DMS79 treated with DMSO at 0.1 percent for 48 hours (cell line): ENCODE measurements around the gene OR6B2.

Experiments used
- DNase-seq: peaks from one replicate; lab custom pipeline; 2025; lab: John Stamatoyannopoulos, UW

Gene OR6B2

DNA sequence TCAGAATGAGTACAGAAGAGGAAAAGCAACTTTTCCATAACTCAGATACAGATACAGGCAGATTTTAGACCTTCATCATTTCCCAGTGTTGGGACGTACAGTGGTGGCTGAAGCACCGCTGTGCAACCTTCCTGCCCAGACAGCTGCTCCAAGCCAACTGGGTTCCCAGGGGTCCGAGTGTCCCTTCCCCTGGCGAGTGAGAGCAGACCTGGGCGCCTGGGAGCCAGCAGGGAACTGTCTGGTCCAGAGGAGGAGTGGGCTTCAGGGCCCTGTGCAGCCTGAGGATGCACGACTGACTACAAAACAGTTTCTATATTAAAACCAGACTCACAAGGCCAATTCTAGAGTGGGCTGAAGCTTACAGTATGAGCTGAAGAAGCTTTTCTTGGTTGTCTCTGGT, 11.1 kb upstream of the OR6B2 start:
- no peak for DNase-seq

DNA sequence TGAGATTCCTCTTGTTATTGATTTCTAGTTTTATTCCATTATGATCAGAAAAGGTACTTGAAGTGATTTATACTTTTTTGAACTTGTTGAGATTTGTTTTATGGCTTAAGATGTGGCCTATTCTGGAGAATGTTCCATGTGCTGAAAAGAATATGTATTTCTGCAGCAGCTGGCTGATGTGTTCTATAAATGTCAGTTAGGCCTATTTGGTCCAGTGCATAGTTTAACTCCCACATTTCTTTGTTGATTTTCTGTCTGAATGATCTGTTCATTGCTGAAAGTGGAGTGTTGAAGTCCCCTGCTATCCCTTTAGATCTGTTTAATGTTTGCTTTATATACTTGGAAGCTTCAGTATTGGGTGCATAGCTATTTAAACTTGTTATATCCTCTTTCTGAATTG, 7.1 kb upstream of the OR6B2 start:
- no peak for DNase-seq

DNA sequence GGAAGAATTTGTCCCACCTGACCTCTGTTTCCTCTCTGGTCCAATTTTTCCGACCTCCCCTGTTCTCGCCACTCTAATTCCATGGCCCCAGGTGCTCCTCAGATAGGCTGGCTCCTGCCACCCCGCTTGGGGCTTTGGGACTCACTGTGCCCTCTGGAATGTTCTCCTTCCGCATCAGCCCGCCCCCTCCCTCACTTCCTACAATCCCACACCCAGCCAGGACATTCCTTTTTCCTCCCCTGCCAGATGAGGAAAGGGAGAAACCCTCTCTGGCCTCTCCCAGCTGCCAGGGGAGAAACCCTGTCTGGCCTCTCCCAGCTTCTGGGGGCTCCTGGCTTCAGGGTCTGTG, 3.1 kb upstream of the OR6B2 start:
- DNase-seq = no peak

- DNase-seq = no peak
These were observed 2.4 kb upstream of the OR6B2 start for GRCh38 chr2:240032406-240033329.

GRCh38 chr2:240024766-240025165, 5.5 kb downstream of the OR6B2 start:
- no peak for DNase-seq

DNA sequence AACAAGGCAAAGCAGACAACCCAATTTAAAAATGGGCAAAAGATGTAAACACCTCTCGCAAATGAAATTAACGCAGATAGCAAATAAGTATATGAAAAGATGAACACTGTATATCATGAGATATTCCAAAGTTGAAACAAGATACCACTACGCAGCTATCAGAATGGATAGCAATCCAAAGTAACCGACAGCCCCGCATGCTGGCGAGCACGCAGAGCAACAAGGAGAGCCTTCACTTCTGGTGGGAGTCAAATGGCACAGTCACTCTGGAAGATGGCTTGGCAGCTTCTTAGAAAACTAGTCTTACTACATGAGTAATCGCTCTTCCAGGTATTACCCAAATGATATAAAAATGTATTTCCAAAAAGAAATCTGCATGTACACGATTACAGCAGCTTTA, 6.4 kb downstream of the OR6B2 start:
- DNase-seq = no peak

- no peak for DNase-seq
These were observed 8.6 kb downstream of the OR6B2 start for GRCh38 chr2:240021488-240022104.

DNA sequence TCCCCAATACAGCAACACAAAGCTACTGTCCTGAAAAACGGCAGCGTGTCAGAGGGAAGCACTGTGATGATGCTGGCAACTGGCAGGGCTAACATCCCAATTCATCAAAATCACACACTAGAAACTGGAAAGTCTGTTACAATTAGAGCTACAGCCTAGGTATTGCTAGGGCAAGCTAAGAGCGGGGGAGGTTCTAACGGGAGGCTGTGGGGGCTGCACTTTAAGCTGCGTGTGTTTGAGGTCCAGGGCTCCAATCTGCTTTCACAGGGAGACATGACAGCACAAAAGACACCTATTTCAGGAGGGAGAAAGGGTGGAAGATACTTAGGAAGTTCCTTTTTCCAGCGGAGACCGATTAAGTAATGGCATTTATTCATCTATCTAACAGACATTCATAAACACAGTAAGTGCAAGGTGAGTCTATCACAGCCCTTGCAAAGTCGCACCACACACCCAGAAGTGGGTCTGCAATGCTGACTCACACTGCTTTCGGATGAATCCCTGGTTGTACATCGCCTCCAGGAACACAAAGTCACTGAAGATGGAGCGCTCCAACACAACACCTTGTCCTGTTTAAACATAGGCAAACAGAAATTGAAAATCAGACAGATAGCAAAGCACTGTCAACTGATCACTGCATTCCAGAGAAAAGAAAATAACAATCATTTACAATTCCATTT, 12.0 kb downstream of the OR6B2 start:
- no peak for DNase-seq

- no peak for DNase-seq
These were observed 15.9 kb downstream of the OR6B2 start for GRCh38 chr2:240014327-240014726.

DNA sequence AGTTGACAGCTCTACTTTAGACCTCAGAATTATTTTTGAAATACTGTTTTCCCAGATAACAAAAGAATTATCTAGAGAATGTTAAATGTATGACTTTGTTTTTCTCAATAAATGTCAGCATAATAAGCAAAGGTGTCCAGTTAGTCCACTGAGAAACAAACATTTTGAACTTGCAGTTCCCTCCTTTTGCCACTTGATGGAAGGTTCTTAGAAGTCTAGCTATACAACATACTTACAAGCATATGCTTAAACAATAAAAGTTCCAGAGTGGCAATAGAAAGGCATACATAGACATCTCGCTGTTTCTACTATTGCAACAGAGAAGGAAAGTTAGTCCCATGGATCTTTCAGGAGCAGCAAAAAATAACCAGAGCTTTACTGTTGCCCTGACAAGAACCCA, 16.9 kb downstream of the OR6B2 start:
- no peak for DNase-seq

DNA sequence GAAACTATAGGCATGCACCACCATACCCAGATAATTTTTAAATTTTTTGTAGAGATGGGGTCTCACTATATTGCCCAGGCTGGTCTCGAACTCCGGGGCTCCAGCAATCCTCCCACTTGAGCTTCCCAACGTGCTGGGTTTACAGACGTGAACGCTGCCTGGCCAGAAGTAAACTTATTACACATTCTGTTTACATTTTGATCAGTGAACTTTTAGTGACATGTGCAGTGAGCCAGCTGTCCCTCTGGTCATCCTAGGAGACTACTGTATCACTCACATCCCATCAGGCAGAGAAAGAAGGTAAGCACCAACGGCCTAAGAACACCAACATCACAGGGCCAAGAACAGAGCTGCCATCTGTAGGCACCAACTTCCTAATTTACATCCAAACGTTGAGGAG, 27.2 kb downstream of the OR6B2 start:
- no peak for DNase-seq

DNA sequence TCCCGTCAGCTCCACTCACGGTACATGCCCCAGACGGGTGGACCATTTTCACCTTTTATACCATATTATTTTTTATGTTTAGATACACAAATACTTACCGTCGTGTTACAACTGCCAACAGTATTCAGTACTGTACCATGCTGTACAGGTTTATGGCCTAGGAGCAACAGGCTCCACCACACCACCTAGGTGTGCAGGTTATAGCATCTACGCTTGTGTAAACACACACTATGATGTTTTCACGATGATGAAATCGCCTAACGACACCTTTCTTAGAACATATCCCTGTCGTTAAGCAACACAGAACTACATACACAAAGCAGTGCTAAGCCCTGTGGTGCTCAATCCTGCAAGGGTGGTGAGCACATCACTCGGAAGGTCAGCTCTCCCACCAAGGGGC, 29.6 kb downstream of the OR6B2 start:
- no peak for DNase-seq

DNA sequence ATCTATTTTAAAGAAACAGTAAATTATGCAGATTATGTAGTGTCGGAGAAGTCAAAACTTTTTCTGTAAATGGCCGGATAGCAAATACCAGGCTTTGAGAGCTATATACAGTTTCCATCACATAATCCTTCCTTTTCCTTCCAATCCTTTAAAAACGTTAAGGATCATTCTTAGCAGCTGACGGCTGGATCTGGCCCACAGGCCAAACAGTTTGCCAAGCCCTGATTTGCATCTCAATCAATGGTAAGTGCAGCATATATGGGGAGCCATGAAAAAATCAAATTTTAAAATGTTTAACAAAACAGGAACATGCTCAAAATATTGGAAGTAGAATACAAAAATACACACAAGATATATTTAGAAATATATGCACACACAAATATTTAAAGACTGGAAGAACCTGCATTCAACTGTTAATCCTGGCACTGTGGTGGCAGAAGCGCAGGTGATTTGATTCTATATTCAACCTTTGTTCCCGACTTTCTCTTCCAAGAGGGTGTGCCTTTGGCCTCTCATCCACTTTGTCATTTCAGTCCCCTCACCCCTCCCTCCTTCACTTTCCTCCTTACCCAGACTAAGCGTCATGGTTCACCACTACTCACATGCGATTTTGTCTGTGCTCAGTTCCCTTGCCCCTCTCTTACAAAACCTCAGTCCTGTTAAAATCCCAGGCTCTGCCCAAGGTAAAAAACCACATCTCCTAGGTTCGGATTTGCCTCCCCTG, 32.4 kb downstream of the OR6B2 start:
- DNase-seq = no peak

GRCh38 chr2:239994086-239994485, 36.1 kb downstream of the OR6B2 start:
- DNase-seq = no peak

DNA sequence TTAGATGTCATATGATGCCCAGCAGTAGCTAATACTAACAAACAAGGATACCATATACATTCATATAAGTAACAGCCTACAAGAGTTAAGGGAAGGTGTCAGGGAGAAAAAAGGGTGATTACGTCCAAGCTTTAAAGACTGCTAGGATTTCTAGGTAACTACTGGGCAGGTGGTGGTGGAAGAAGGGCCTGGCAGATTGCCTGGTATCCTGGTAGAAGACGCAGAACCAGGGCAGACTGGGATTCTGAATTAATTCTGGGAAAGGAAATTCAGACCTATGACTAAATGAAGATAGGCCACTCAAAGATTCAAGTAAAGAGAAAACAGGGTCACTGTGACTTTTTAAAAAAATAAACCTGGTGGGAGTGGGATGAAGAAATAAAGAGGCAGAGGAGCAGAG, 36.9 kb downstream of the OR6B2 start:
- DNase-seq = no peak

DNA sequence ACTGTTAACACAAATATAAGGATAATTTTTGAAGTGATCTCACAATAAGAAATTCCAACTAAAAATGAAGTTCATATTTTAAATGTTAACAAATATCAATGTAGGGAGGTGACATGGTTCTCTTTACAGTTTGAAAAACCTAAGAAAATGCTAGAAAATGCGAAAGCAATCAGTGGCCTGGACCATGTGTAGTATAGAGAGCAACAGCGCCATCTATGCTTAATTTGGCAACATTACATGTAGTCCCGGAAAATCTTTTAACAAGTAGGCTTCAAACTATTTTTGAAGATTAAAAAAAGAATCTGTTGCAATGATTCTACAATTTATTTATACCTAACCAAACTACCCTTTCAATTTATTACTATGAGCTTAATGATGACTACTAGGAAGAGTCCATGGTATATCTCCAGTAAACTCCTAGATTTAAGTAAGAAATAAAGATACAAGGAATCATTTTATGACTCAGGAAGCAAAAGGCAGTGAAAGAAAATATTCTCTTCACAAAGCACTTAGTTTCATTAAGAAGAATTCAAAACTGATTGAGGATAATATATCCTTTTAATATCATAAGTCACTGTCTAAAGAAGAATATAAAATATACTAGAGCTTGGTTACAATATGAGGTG, 38.4 kb downstream of the OR6B2 start:
- peak; percentile 65 for DNase-seq

GRCh38 chr2:239990966-239991365, 39.3 kb downstream of the OR6B2 start:
- DNase-seq = no peak

DNA sequence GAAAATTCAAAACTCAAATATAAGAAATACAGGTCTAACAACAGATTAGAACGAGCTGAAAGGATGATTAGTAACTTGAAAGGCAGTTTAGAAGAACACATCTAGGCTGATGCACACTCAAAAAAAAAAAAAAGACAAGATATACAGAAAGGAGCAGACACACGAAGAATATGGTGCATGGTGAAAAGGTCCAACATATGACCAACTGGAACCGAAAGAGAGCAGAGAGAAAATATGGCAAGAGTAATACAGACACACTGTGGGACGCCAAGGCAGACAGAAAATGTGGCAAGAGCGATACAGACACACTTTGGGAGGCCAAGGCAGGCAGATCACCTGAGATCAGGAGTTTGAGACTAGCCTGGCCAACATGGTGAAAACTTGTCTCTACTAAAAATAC, 44.9 kb downstream of the OR6B2 start:
- DNase-seq = no peak

GRCh38 chr2:239984421-239985194, 45.6 kb downstream of the OR6B2 start:
- DNase-seq = no peak

DNA sequence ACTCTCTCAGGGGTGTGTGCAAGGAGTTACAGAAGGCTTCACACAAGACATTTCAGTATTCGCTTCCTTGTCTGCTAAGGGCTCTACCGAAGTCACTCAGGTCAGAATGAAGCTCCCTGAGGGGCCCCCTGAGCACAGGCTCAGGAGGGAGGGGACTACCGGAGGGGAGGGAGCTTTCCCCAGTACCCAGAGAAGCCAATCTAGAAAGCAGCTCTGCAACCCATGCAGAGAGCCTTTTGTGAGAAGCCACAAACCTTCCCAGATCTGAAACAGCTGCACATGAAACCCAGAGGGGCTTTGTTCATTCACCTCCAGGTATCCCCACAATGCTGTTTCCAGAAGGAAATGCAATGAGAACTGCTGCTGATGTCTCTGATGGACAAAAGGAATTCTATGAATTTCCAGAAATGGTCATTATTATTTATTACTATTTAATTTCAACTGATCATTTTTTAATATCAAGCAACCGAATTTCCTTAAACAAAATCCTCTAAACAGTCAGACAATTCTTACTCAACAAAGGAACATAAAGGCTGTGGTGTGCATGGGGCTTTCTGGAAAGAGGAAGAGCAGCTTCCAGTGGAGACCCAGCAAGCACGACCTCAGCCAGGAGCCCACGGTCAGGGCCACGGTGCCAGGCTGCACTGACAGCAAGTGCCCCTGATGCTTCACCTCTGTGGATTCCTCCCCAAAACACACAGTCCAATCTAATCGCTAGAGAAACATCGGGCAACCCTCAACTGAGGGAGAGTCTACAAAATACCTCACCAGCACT, 47.0 kb downstream of the OR6B2 start:
- no peak for DNase-seq
